HepG2 (cell line): ENCODE measurements around the gene UNC5A. TPM values are rescaled to one million over a fixed set of nuclear protein-coding genes. Genes with fewer than 3 reads are reported as not detected.

Experiments used
- ATAC-seq: fragments of 200-7000 bp; cut with Tn5 transposase; 3 replicates; pipeline ENCODE4 v1.9.1; 2020; ENCODE audit warnings: mild to moderate bottlenecking, moderate library complexity
- BruUV-seq: library from RNA; stranded (reverse); fragments of 400-500 nt; replicated peaks from 2 replicates; lab custom pipeline; 2021; lab: Mats Ljungman, UMichigan
- CTCF ChIA-PET: fragments of 300-600 bp; formaldehyde crosslinking; extraction: SDS; loops from one replicate; lab custom pipeline; 2021; ENCODE audit warnings: low total read pairs, inconsistent platforms, low intra/inter-chr PET ratio; lab: Yijun Ruan, JAX
- POLR2A ChIA-PET: fragments of 350-600 bp; sonication (Branson Sonifier 250); formaldehyde crosslinking; loops from one replicate; lab custom pipeline; 2020; ENCODE audit warnings: antibody characterized with exemption, inconsistent platforms; lab: Yijun Ruan, JAX
- DNase-seq: peaks from one replicate; pipeline ENCODE4 v3.0.0-alpha.2; 2015; ENCODE audit warnings: low spot score
- FAIRE-seq: peaks from 3 replicates; lab custom pipeline; 2011; peaks lifted over from hg19 to GRCh38; lab: Jason Lieb, UNC
- H2AFZ ChIP-seq: one replicate; pipeline ENCODE4 v1.6.1; 2011; ENCODE audit warnings: low read length, inconsistent platforms
- H3K27ac ChIP-seq: fragments of 300-600 bp; 3 replicates; pipeline ENCODE4 v1.8.0; 2011; ENCODE audit warnings: mixed run types, mild to moderate bottlenecking, mixed read lengths, low read length, inconsistent platforms; ENCODE audit not compliant: insufficient read depth; ENCODE audit errors: extremely low read length
- H3K27me3 ChIP-seq, 2 experiments: fragments of 200-600 bp in 1 of 2; 2 replicates in 1 of 2; 3 replicates in 1 of 2; pipeline versions ENCODE4 v1.6.0 to v1.8.0; 2011; ENCODE audit warnings: low read length in 2 of 2, mild to moderate bottlenecking in 2 of 2, moderate library complexity in 2 of 2, inconsistent platforms in 1 of 2; ENCODE audit not compliant: insufficient read depth in 2 of 2, control insufficient read depth in 1 of 2
- H3K36me3 ChIP-seq, 2 experiments: fragments of 200-600 bp in 1 of 2; replicated peaks in 1 of 2; 2 replicates in 1 of 2; 3 replicates in 1 of 2; pipeline versions ENCODE4 v1.5.1 to v1.8.0; 2011; ENCODE audit warnings: low read length in 2 of 2, inconsistent platforms in 1 of 2; ENCODE audit not compliant: insufficient read depth in 2 of 2, control insufficient read depth in 1 of 2
- H3K4me1 ChIP-seq: 2 replicates; pipeline ENCODE4 v1.5.1; 2012; ENCODE audit warnings: low read length, inconsistent platforms; ENCODE audit not compliant: insufficient read depth
- H3K4me2 ChIP-seq: 2 replicates; pipeline ENCODE4 v1.6.0; 2011; ENCODE audit warnings: low read depth, low read length, inconsistent platforms
- H3K4me3 ChIP-seq, 3 experiments: fragments of 200-600 bp in 1 of 3; sonication (generic), shearing (Covaris generic) in 1 of 3; replicated peaks in 1 of 3; 2 replicates each; pipeline ENCODE4 v1.5.1; 2011 to 2016; ENCODE audit warnings: low read length in 3 of 3, inconsistent platforms in 2 of 3, low read depth in 2 of 3, mild to moderate bottlenecking in 2 of 3, control low read depth in 1 of 3, mixed read lengths in 1 of 3; ENCODE audit not compliant: insufficient read depth in 1 of 3
- H3K79me2 ChIP-seq: one replicate; pipeline ENCODE4 v1.6.1; 2011; ENCODE audit warnings: low read length, inconsistent platforms; ENCODE audit not compliant: insufficient read depth
- H3K9ac ChIP-seq: 2 replicates; pipeline ENCODE4 v1.6.0; 2011; ENCODE audit warnings: mild to moderate bottlenecking, low read depth, low read length, inconsistent platforms; ENCODE audit not compliant: insufficient read depth
- H3K9me3 ChIP-seq: 2 replicates; pipeline ENCODE4 v1.5.1; 2012; ENCODE audit warnings: mild to moderate bottlenecking, low read length
- H4K20me1 ChIP-seq: 2 replicates; pipeline ENCODE4 v1.6.0; 2011; ENCODE audit warnings: inconsistent platforms, mild to moderate bottlenecking, low read length, moderate library complexity; ENCODE audit not compliant: insufficient read depth
- ATAD3A ChIP-seq: sonication (generic); formaldehyde crosslinking; IDR thresholded peaks from 2 replicates; pipeline ENCODE4 v1.4.0; 2020; ENCODE audit warnings: missing genetic modification reagents
- BATF2 ChIP-seq: sonication (generic); formaldehyde crosslinking; IDR thresholded peaks from 2 replicates; pipeline ENCODE4 v1.8.0; 2022; ENCODE audit warnings: mild to moderate bottlenecking, missing genetic modification reagents, moderate library complexity
- CBX2 ChIP-seq, 2 experiments: fragments of 200-600 bp in 1 of 2; sonication (generic); formaldehyde crosslinking in 1 of 2; IDR thresholded peaks; 2 replicates each; pipeline versions ENCODE4 v1.7.0 to v1.8.1; 2018 to 2022; ENCODE audit warnings: low read depth in 2 of 2, low read length in 1 of 2, mild to moderate bottlenecking in 1 of 2, missing genetic modification reagents in 1 of 2
- NFATC3 ChIP-seq: sonication (generic); formaldehyde crosslinking; IDR thresholded peaks from 2 replicates; pipeline ENCODE4 v1.5.1; 2020; ENCODE audit warnings: mild to moderate bottlenecking, missing genetic modification reagents
- NFKBIZ ChIP-seq: IDR thresholded peaks from 2 replicates; pipeline ENCODE4 v1.6.1; 2018; ENCODE audit warnings: missing genetic modification reagents, missing compliant biosample characterization
- SP140L ChIP-seq: sonication (generic); formaldehyde crosslinking; IDR thresholded peaks from 2 replicates; pipeline ENCODE4 v1.4.0; 2020; ENCODE audit warnings: missing genetic modification reagents, borderline replicate concordance
- STAG1 ChIP-seq: sonication (generic); formaldehyde crosslinking; IDR thresholded peaks from 2 replicates; pipeline ENCODE4 v1.4.0; 2020; ENCODE audit warnings: missing genetic modification reagents
- U2AF1 ChIP-seq: fragments of 200-400 bp; formaldehyde crosslinking; optimal IDR thresholded peaks from 2 replicates; pipeline ENCODE3; 2017; ENCODE audit warnings: mild to moderate bottlenecking, low read depth, low read length
- U2AF2 ChIP-seq: fragments of 200-400 bp; formaldehyde crosslinking; IDR thresholded peaks from 2 replicates; pipeline ENCODE4 v1.6.1; 2017; ENCODE audit warnings: low read depth, mild to moderate bottlenecking, low read length
- ZNF101 ChIP-seq: sonication (generic); formaldehyde crosslinking; IDR thresholded peaks from 2 replicates; pipeline ENCODE4 v1.4.0; 2020; ENCODE audit warnings: mild to moderate bottlenecking, low read depth, missing genetic modification reagents, borderline replicate concordance
- ZSCAN9 ChIP-seq: IDR thresholded peaks from 2 replicates; pipeline ENCODE4 v1.6.1; 2016; ENCODE audit warnings: borderline replicate concordance
- WGBS: methylation state at CpG from one replicate; pipeline ENCODE4 v1.1.6; 2017; ENCODE audit warnings: low lambda C conversion rate; 5-methylcytosine and 5-hydroxymethylcytosine counted together
- in situ Hi-C: cut with HindIII; loops from 2 replicates; pipeline ENCODE4 v1.10.0; 2017; ENCODE audit warnings: low pct_unique_long_range_greater_than_20kb; ENCODE audit not compliant: extremely low pct_ligation_motif_present
- intact Hi-C: fragments of 100-400 bp; cut with micrococcal nuclease; formaldehyde crosslinking; loops from one replicate; pipeline ENCODE4 v1.10.0; 2022; ENCODE audit not compliant: unreplicated experiment
- polyA plus RNA-seq, 8 experiments: library from polyadenylated mRNA; depleted of rRNA in 3 of 8; stranded (reverse) in 7 of 8; unstranded in 1 of 8; fragments of >200 nt; fragmentation: Illumina TruSeq in 4 of 8; extraction: Trizol in 4 of 8; gene quantifications; 2 replicates each; pipeline versions ENCODE4 v1.2.1 to v1.2.3, GENCODE V29; 2011 to 2016; ENCODE audit warnings: low read depth in 4 of 8, missing spikeins in 1 of 8, mixed read lengths in 1 of 8; ENCODE audit not compliant: insufficient read depth in 1 of 8
- total RNA-seq, 5 experiments: library from RNA; depleted of rRNA; stranded (reverse); fragments of >200 nt; fragmentation: Illumina TruSeq; extraction: Trizol; gene quantifications; 2 replicates each; pipeline ENCODE4 v1.2.3, GENCODE V29; 2016; ENCODE audit warnings: low read depth in 1 of 5
- TF ChIP-seq, protein P1 (sequence below): sonication (generic); formaldehyde crosslinking; conservative IDR thresholded peaks from 2 replicates; pipeline ENCODE4 v1.8.0; 2022; ENCODE audit warnings: low read depth, missing genetic modification reagents

The UNC5A gene
- total and polyA plus RNA-seq, 2 of the 13 experiments (the other 11 are each of a cell fraction or from before 2014, with no cell fraction given), result not detected

DNA sequence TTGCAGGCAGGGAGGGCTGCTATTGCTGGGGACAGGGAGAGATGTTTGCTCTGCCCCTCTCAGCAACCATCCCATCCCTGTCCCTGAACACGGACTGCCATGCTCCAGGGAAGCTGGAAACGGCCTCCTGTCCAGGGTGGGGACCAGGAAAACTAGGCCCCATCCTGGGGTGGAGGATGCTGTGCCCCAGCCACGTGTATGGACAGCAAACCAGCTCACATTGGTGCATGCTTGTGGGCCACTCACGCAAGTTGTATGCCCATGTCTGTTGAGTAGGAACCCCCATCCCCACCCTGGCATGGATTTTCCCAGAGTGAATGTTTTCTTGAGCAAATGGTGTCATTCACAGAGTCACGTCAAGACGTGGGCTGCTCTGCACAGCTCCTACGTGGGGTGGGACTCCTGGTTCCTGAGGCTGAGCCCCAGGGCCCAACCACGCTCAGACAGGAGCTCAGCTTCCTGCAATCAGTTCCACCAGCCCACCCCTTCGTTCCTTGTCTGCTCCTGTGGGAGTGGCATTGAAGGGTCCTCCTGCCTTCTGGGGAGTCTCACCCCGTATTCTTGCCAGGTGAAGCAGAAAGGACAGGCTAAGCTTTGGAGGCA lies 4.6 kb downstream of the UNC5A start:
- WGBS, result 0% methylated on average over 4 of the region's 10 CpGs
- Histone ChIP-seq H3K4me2 (no peak overlapping the region), H3K27ac (no peak overlapping the region), H3K27me3 (peaks cover 14 to 65% of the 10 kb centered on the region in 2 experiments; a peak in 4 of 5 replicates), H3K4me1 (peaks cover 21% of the 10 kb centered on the region), H3K36me3 (no peaks in the 10 kb centered on the region), H2AFZ (no peak overlapping the region), H3K9me3 (no peaks in the 10 kb centered on the region), H3K4me3 (no peak overlapping the region), H3K9ac (no peak overlapping the region), H4K20me1 (peaks cover 7% of the 10 kb centered on the region; the same call in 1 of the 2 replicates), H3K79me2 (no peaks in the 10 kb centered on the region)
- in situ Hi-C loops, result no loop called here
- intact Hi-C loops, result loop anchor here (5.0 kb wide), 1 partner anchor 158 kb away; no protein-coding TSS in a partner anchor
- ChIA-PET POLR2A (no interaction called here), CTCF (no interaction called here)
- DNase-seq (no peak), FAIRE-seq (no peak), ATAC-seq (no peak)
- no TSS peak for BruUV-seq
- no peak for TF ChIP-seq STAG1
- no peak for TF ChIP-seq NFATC3 (CRISPR knock-in tag)
- TF ChIP-seq NFKBIZ (CRISPR knock-in tag), result no peak
- TF ChIP-seq, protein P1, sequence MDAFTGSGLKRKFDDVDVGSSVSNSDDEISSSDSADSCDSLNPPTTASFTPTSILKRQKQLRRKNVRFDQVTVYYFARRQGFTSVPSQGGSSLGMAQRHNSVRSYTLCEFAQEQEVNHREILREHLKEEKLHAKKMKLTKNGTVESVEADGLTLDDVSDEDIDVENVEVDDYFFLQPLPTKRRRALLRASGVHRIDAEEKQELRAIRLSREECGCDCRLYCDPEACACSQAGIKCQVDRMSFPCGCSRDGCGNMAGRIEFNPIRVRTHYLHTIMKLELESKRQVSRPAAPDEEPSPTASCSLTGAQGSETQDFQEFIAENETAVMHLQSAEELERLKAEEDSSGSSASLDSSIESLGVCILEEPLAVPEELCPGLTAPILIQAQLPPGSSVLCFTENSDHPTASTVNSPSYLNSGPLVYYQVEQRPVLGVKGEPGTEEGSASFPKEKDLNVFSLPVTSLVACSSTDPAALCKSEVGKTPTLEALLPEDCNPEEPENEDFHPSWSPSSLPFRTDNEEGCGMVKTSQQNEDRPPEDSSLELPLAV (CRISPR knock-in tag), result no peak
- no peak for TF ChIP-seq U2AF1
- TF ChIP-seq SP140L (CRISPR knock-in tag), result no peak
- no peak for TF ChIP-seq BATF2 (CRISPR knock-in tag)
- TF ChIP-seq ZSCAN9 (CRISPR knock-in tag), result no peak
- TF ChIP-seq U2AF2, result no peak
- no peak for TF ChIP-seq CBX2 (IDR thresholded peaks at IDR 0.05; ENCODE audit: low read depth, low read length)
- TF ChIP-seq CBX2 (CRISPR knock-in tag; IDR thresholded peaks at IDR 0.05; ENCODE audit: low read depth), result no peak
- TF ChIP-seq ZNF101 (CRISPR knock-in tag), result no peak
- no peak for TF ChIP-seq ATAD3A (CRISPR knock-in tag)
